WI38 (cell line): ENCODE measurements around the gene RPN1.

Experiments
- H3K4me3 ChIP-seq: 2 replicates; pipeline ENCODE4 v1.5.1; 2011; ENCODE audit warnings: low read depth, mild to moderate bottlenecking, control low read depth, low read length
- TF ChIP-seq, protein P1 (sequence below): IDR thresholded peaks from 2 replicates; pipeline ENCODE4 v1.5.1; 2012; ENCODE audit warnings: low read depth, mild to moderate bottlenecking, control low read depth, low read length

Gene RPN1

DNA sequence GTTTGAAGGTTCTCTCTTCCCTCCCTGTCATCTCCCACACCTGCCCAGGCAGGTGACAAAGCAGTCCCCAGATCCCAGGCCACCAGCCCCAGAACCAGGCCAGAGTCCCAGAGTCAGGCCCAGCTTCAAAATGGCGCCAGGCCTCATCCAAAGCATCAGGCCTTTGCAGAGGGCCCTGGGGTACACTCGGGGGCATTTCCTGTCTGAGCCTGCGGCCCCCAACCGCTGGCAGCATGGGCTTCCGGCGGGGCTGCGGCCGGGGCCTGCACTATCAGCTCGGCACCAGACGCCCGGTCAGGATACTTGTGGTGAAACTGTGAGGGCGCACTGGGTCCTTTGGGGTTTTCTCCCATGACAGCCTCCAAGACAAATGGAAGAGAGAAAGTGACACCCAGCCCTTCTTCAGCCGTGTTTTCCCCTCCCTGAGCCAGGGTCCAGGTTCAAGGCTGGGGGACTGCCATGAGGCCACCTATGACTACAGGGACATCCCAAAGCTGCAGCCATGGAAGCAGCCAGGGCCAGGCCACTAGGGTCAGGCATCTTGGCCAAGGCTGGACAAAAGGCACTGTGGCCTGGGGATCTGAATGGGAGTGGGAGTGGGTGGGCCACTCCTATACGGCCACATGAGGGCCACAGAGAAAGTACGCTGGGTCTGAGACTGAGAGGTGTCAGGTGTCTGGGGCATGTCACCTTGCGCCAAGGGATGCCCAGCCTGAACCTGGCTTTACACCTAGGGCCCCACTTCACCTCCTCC, 33.9 kb downstream of the RPN1 start:
- H3K4me3 ChIP-seq = no peak overlapping the region
- TF ChIP-seq, protein P1, sequence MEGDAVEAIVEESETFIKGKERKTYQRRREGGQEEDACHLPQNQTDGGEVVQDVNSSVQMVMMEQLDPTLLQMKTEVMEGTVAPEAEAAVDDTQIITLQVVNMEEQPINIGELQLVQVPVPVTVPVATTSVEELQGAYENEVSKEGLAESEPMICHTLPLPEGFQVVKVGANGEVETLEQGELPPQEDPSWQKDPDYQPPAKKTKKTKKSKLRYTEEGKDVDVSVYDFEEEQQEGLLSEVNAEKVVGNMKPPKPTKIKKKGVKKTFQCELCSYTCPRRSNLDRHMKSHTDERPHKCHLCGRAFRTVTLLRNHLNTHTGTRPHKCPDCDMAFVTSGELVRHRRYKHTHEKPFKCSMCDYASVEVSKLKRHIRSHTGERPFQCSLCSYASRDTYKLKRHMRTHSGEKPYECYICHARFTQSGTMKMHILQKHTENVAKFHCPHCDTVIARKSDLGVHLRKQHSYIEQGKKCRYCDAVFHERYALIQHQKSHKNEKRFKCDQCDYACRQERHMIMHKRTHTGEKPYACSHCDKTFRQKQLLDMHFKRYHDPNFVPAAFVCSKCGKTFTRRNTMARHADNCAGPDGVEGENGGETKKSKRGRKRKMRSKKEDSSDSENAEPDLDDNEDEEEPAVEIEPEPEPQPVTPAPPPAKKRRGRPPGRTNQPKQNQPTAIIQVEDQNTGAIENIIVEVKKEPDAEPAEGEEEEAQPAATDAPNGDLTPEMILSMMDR = no peak

DNA sequence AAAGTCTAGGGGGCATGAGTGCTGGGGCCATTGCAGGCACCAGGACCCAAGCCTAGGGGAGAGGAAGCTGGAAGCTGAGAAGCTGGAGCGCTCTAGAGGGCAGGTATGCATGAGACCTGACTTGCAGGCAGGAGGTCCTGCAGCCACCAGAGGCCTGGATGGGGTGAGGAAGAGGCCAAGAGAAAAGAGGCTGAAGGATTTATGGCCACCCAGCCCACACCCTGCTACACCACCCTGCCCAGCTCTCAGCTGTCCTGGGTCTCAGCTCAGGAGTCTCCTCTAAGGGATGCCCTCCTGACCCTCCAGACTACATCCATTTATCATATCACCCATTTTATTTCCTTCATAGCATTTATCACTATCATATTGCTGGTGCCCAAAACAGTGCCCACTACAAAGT, 36.5 kb downstream of the RPN1 start:
- TF ChIP-seq, protein P1 = no peak
- no peak overlapping the region for H3K4me3 ChIP-seq

DNA sequence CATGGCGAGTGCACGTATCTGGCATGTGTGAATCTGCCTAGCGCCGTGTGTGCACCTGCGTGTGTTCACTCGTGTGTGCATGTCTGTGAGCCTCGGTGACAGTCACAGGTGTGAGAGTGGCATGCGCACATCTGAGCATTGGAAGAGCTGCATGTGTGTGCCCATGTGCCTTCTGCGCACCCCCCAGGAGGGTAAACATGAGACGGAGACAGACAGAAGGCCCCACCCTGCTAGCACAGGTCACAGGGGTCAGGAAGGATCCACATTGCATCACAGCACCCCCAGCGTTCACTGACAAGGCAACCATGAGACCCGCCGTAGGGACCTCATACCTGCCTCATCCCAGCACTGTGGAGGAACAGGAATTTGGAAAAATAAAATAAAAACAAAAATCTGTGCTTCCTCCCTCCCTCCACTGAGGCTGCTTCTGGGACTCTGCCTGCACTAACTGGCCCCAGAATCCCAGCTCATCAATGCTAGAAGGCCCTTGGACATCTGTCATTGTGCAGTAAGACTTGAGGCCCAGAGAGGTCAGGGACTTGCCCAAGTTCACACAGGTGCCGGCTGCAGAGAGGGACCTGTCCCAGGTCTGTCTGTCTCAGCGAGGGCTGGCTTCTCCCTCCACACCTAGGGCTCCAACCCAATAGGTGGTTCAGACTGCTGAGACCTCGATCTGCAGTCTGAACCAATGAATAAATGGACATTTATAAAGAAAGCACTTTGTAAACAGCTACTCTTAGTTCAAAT, 37.4 kb downstream of the RPN1 start:
- H3K4me3 ChIP-seq = no peak overlapping the region
- TF ChIP-seq, protein P1 = no peak

DNA sequence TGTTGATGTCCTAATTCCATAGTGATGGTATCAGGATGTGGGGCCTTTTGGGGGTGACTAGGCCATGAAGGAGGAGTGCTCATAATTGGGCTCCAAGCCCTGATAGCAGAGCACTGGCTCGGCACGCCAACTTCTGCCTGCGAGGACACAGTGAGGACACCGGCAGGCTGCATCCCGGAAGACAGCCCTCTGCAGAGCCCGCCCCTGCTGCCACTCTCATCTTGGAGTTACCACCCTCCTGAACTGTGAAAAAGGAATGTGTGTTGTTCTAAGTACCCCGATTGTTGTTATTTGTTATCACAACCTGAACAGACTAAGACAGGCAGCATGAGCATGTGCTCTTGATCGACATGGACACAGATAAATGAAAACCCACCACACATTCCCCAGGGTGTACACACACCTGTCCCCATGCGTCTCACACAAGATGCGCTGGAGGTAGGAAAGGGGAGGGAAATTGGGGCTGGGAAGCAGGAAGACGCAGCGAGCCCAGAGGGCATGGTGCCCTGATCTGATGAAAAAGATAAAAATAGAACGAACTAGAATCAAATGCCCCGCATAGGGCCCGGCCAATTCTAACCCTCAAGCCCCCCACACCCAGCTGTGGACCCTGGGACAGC, 40.1 kb downstream of the RPN1 start:
- TF ChIP-seq, protein P1 = no peak
- H3K4me3 ChIP-seq = no peak overlapping the region

DNA sequence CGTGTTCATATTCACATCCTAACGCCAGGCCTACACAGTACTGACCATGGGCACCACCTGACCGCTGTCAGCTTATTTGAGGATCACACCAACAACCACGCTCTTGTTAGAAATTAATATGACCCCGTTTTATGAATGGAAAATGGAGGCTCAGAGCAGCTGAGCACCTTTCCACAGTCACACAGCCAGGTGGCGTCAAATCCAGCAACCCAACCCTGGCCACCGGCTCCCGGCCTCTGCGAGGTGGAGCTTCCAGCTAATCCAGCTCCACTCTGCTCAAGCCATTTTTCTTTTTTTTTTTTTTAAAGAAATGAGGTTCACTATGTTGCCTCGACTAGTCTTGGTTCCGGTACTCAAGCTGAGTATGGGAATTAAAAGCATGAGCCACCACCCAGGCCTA, 41.3 kb downstream of the RPN1 start:
- H3K4me3 ChIP-seq = no peak overlapping the region
- TF ChIP-seq, protein P1 = no peak

DNA sequence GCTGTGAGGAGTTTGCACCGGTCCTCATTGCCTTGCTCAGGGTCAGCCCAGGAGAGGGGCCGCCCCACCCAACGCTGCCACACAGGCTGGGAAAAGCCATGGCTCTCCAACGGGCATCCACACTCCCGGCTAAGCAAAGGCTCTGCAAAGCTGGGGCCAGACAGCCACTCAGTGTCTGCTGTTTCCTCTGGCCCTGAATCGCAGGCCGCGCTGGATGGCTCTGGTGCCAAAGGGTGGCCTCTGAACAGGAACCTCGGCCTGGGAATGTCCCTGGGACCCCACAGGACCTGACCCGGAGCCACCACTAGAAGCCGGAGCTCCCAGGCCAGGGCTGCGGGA, 42.9 kb downstream of the RPN1 start:
- H3K4me3 ChIP-seq = no peak overlapping the region
- TF ChIP-seq, protein P1 = no peak

DNA sequence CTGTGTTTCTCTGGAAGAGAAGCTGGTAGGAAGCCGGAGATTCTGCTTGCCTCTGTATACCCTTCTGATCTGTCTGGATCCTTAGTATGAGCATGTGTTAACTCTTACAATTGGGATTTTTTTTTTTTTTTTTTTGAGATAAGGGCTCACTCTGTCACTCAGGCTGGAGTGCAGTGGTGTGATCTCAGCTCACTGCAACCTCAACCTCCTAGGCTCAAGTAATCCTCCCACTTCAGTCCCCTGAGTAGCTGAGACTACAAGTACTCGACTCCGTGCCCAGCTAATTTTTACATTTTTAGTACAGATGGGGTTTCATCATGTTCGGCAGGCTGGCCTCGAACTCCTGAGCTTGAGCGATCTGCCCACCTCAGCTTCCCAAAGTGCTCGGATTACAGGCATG, 44.5 kb downstream of the RPN1 start:
- TF ChIP-seq, protein P1 = no peak
- no peak overlapping the region for H3K4me3 ChIP-seq
